ENCODE results near the gene C12orf54. TPM values are rescaled to one million over a fixed set of nuclear protein-coding genes. Genes with fewer than 3 reads are reported as not detected.

C12orf54 gene
- total and polyA plus RNA-seq, 2 of the 13 experiments (the other 11 are each of a cell fraction or from before 2014, with no cell fraction given): not detected

GRCh38 chr12:48442179-48442847 is 40.0 kb upstream of the C12orf54 start (continued):
- TF ChIP-seq STAG1 (CRISPR knock-in tag; IDR thresholded peaks at IDR 0.05) (peak; percentile 34; the same call in 1 of the 2 replicates), NCOA5 (CRISPR knock-in tag; IDR thresholded peaks at IDR 0.05) (no peak)

- H3K27ac ChIP-seq (ENCODE audit: extremely low read length, insufficient read depth, low read length): no peak overlapping the region
- intact Hi-C loops (cut with micrococcal nuclease; ENCODE audit: unreplicated experiment) (no loop called here), in situ Hi-C loops (cut with HindIII; ENCODE audit: extremely low pct_ligation_motif_present, low pct_unique_long_range_greater_than_20kb) (no loop called here)
- H3K27me3 ChIP-seq (ENCODE audit: control insufficient read depth in 1 of 2, insufficient read depth in 2 of 2, low read length in 2 of 2): peaks cover 0 to 7% of the 10 kb centered on the region in 2 experiments; a peak in 1 of 5 replicates
- BruUV-seq (replicated peaks): no TSS peak
- DNase-seq (ENCODE audit: low spot score) (no peak), FAIRE-seq (no peak), ATAC-seq (no peak)
- H3K4me2 ChIP-seq (ENCODE audit: low read depth, low read length): no peak overlapping the region
- POLR2A ChIA-PET: no interaction called here
- no peak overlapping the region for H3K9ac ChIP-seq (ENCODE audit: insufficient read depth, low read depth, low read length)
- 3% methylated on average over 3 of the region's 3 CpGs for WGBS (ENCODE audit: low lambda C conversion rate)
- CTCF ChIA-PET (ENCODE audit: low intra/inter-chr PET ratio, low total read pairs): no interaction called here
- H3K4me3 ChIP-seq (replicated peaks in 1 of 3; ENCODE audit: insufficient read depth in 1 of 3, low read depth in 2 of 3, low read length in 3 of 3): no peak overlapping the region
- no peaks in the 10 kb centered on the region for H3K4me1 ChIP-seq (ENCODE audit: insufficient read depth, low read length)
- no peaks in the 10 kb centered on the region for H3K36me3 ChIP-seq (replicated peaks in 1 of 2; ENCODE audit: control insufficient read depth in 1 of 2, insufficient read depth in 2 of 2, low read length in 2 of 2)
- H2AFZ ChIP-seq (ENCODE audit: low read length): no peak overlapping the region
- no peaks in the 10 kb centered on the region for H3K9me3 ChIP-seq (ENCODE audit: low read length)
- no peaks in the 10 kb centered on the region for H3K79me2 ChIP-seq (ENCODE audit: insufficient read depth, low read length)
- no peaks in the 10 kb centered on the region for H4K20me1 ChIP-seq (ENCODE audit: insufficient read depth, low read length)
- TF ChIP-seq REST (IDR thresholded peaks at IDR 0.05; ENCODE audit: borderline replicate concordance in 1 of 2, low read depth in 1 of 2, low read length in 2 of 2) (no peak), ZNF687 (CRISPR knock-in tag; IDR thresholded peaks at IDR 0.05) (no peak), ZNF230 (CRISPR knock-in tag; IDR thresholded peaks at IDR 0.05) (no peak), HCFC1 (IDR thresholded peaks at IDR 0.05; ENCODE audit: low read depth, low read length) (no peak), ZNF317 (CRISPR knock-in tag; IDR thresholded peaks at IDR 0.05) (no peak), RORA (CRISPR knock-in tag; IDR thresholded peaks at IDR 0.05) (no peak), TSC22D2 (CRISPR knock-in tag; IDR thresholded peaks at IDR 0.05; ENCODE audit: borderline replicate concordance) (no peak), PRPF4 (IDR thresholded peaks at IDR 0.05; ENCODE audit: low read depth, low read length, poor library complexity, severe bottlenecking) (no peak), RNF219 (CRISPR knock-in tag; IDR thresholded peaks at IDR 0.05) (no peak), KDM3A (CRISPR knock-in tag; IDR thresholded peaks at IDR 0.05; ENCODE audit: low read depth) (no peak), ZNF670 (CRISPR knock-in tag; IDR thresholded peaks at IDR 0.05; ENCODE audit: borderline replicate concordance) (no peak)
Observed at GRCh38 chr12:48445538-48445937, 36.8 kb upstream of the C12orf54 start.
